ENCODE measurements around the gene PLXNA4.
A peak's percentile ranks its signal among the peaks of the same experiment; 100 is the strongest.

- TF ChIP-seq, protein P1, sequence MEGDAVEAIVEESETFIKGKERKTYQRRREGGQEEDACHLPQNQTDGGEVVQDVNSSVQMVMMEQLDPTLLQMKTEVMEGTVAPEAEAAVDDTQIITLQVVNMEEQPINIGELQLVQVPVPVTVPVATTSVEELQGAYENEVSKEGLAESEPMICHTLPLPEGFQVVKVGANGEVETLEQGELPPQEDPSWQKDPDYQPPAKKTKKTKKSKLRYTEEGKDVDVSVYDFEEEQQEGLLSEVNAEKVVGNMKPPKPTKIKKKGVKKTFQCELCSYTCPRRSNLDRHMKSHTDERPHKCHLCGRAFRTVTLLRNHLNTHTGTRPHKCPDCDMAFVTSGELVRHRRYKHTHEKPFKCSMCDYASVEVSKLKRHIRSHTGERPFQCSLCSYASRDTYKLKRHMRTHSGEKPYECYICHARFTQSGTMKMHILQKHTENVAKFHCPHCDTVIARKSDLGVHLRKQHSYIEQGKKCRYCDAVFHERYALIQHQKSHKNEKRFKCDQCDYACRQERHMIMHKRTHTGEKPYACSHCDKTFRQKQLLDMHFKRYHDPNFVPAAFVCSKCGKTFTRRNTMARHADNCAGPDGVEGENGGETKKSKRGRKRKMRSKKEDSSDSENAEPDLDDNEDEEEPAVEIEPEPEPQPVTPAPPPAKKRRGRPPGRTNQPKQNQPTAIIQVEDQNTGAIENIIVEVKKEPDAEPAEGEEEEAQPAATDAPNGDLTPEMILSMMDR (IDR thresholded peaks at IDR 0.05) = peak in 1 of 3 experiments; percentile 33
- TF ChIP-seq POLR2A (IDR thresholded peaks at IDR 0.05) = no peak
- TF ChIP-seq POLR2AphosphoS5 (IDR thresholded peaks at IDR 0.05; ENCODE audit: insufficient read depth in 1 of 2, low read depth in 1 of 2) = no peak
Observed at GRCh38 chr7:132500727-132501440, 75.4 kb downstream of the PLXNA4 start.

Data from vagina (tissue), 2 donors.